CD14-positive monocyte (primary cell): ENCODE data around the gene C11orf71. TPM values are rescaled to one million over a fixed set of nuclear protein-coding genes. Genes with fewer than 3 reads are reported as not detected.

Experiments
- DNase-seq, 3 donors: peaks; one replicate each; pipeline ENCODE4 v3.0.0-alpha.2; 2011 to 2022
- H2AFZ ChIP-seq: 2 replicates; pipeline ENCODE4 v1.6.0; 2012; ENCODE audit warnings: mild to moderate bottlenecking, low read depth, low read length, inconsistent platforms; ENCODE audit not compliant: insufficient read depth, poor library complexity, severe bottlenecking
- H3K27ac ChIP-seq, 2 donors: 1 replicate in 1 of 2; 2 replicates in 1 of 2; pipeline ENCODE4 v1.5.1; 2012 to 2013; ENCODE audit warnings: low read length in 2 of 2, control low read depth in 1 of 2, inconsistent platforms in 1 of 2, low read depth in 1 of 2, mild to moderate bottlenecking in 1 of 2
- H3K27me3 ChIP-seq, 2 donors: one replicate each; pipeline versions ENCODE4 v1.6.0 to v1.6.1; 2011 to 2013; ENCODE audit warnings: low read length in 2 of 2; ENCODE audit not compliant: control insufficient read depth in 2 of 2, insufficient read depth in 2 of 2
- H3K36me3 ChIP-seq, 2 donors: replicated peaks in 1 of 2; 1 replicate in 1 of 2; 2 replicates in 1 of 2; pipeline versions ENCODE4 v1.5.1 to v1.6.1; 2012 to 2013; ENCODE audit warnings: low read length in 2 of 2, control low read depth in 1 of 2, inconsistent platforms in 1 of 2, mild to moderate bottlenecking in 1 of 2; ENCODE audit not compliant: insufficient read depth in 2 of 2, control insufficient read depth in 1 of 2
- H3K4me1 ChIP-seq, 2 donors: 1 replicate in 1 of 2; 2 replicates in 1 of 2; pipeline versions ENCODE4 v1.5.1 to v1.6.1; 2012 to 2013; ENCODE audit warnings: low read length in 2 of 2, control low read depth in 1 of 2, inconsistent platforms in 1 of 2, mild to moderate bottlenecking in 1 of 2, moderate library complexity in 1 of 2; ENCODE audit not compliant: insufficient read depth in 2 of 2, control insufficient read depth in 1 of 2
- H3K4me2 ChIP-seq: replicated peaks from 2 replicates; pipeline ENCODE3; 2012; ENCODE audit warnings: low read length, moderate library complexity, mild to moderate bottlenecking; ENCODE audit not compliant: poor library complexity, severe bottlenecking; ENCODE audit errors: extremely low read depth
- H3K4me3 ChIP-seq, 3 experiments: fragments of 200-600 bp in 1 of 3; sonication (generic) in 1 of 3; replicated peaks in 1 of 3; 1 replicate in 2 of 3; 2 replicates in 1 of 3; pipeline ENCODE4 v1.5.1; 2011 to 2013; ENCODE audit warnings: low read length in 3 of 3, mild to moderate bottlenecking in 3 of 3, control low read depth in 2 of 3, low read depth in 2 of 3, inconsistent platforms in 1 of 3, moderate library complexity in 1 of 3
- H3K79me2 ChIP-seq: 2 replicates; pipeline ENCODE4 v1.6.0; 2012; ENCODE audit warnings: mild to moderate bottlenecking, control low read depth, inconsistent platforms, low read length, moderate library complexity; ENCODE audit not compliant: insufficient read depth
- H3K9ac ChIP-seq: 2 replicates; pipeline ENCODE4 v1.6.0; 2017; ENCODE audit warnings: low read length, mild to moderate bottlenecking; ENCODE audit not compliant: insufficient read depth, poor library complexity, severe bottlenecking
- H3K9me3 ChIP-seq, 2 donors: replicated peaks in 1 of 2; 1 replicate in 1 of 2; 2 replicates in 1 of 2; pipeline versions ENCODE4 v1.5.1 to v1.6.1; 2012 to 2013; ENCODE audit warnings: low read length in 2 of 2, control low read depth in 1 of 2; ENCODE audit not compliant: control insufficient read depth in 1 of 2, insufficient read depth in 1 of 2
- H4K20me1 ChIP-seq: 2 replicates; pipeline ENCODE4 v1.6.0; 2012; ENCODE audit warnings: mild to moderate bottlenecking, low read length, control low read depth, moderate library complexity; ENCODE audit not compliant: insufficient read depth
- H3K27ac Mint-ChIP-seq, 7 donors: one replicate each; pipeline ENCODE4 v1.8.0; 2020; ENCODE audit warnings: mild to moderate bottlenecking in 7 of 7, mixed read lengths in 7 of 7, moderate library complexity in 6 of 7, inconsistent platforms in 2 of 7
- H3K27me3 Mint-ChIP-seq, 3 donors: one replicate each; pipeline ENCODE4 v1.8.0; 2021 to 2022; ENCODE audit warnings: low read depth in 3 of 3, mild to moderate bottlenecking in 3 of 3, mixed read lengths in 3 of 3, moderate library complexity in 3 of 3, inconsistent platforms in 1 of 3
- H3K36me3 Mint-ChIP-seq, 2 donors: one replicate each; pipeline ENCODE4 v1.8.0; 2020; ENCODE audit warnings: mixed read lengths in 2 of 2, inconsistent platforms in 1 of 2, mild to moderate bottlenecking in 1 of 2
- H3K4me1 Mint-ChIP-seq: one replicate; pipeline ENCODE4 v1.8.0; 2020; ENCODE audit warnings: mild to moderate bottlenecking, mixed read lengths
- H3K4me3 Mint-ChIP-seq, 2 donors: one replicate each; pipeline ENCODE4 v1.8.0; 2020; ENCODE audit warnings: mild to moderate bottlenecking in 2 of 2, mixed read lengths in 2 of 2, moderate library complexity in 1 of 2
- H3K9me3 Mint-ChIP-seq, 7 donors: one replicate each; pipeline ENCODE4 v1.8.0; 2020 to 2022; ENCODE audit warnings: mixed read lengths in 7 of 7, mild to moderate bottlenecking in 6 of 7, moderate library complexity in 6 of 7, inconsistent platforms in 2 of 7
- CTCF ChIP-seq: fragments of 200-600 bp; IDR thresholded peaks from one replicate; pipeline ENCODE4 v1.8.0; 2022; ENCODE audit warnings: antibody characterized with exemption, mild to moderate bottlenecking
- WGBS: methylation state at CpG from one replicate; pipeline ENCODE4 v1.1.5; 2013; ENCODE audit warnings: missing lambda C conversion rate; ENCODE audit not compliant: insufficient coverage; 5-methylcytosine and 5-hydroxymethylcytosine counted together
- intact Hi-C, 2 donors: fragments of 100-400 bp; cut with micrococcal nuclease; formaldehyde crosslinking; loops; one replicate each; pipeline versions ENCODE4 v1.15.0 to v1.15.1; 2023
- polyA plus RNA-seq, 3 donors: library from polyadenylated mRNA; depleted of rRNA in 1 of 3; unstranded in 2 of 3; stranded (reverse) in 1 of 3; fragments of 300-500 nt in 2 of 3; fragments of >200 nt in 1 of 3; fragmentation: Illumina TruSeq in 2 of 3; gene quantifications; 1 replicate in 2 of 3; 2 replicates in 1 of 3; pipeline ENCODE4 v1.2.3, GENCODE V29; 2012 to 2021

C11orf71 gene
- polyA plus RNA-seq, 3 donors: 9.3 to 23.0 (median 14.2) TPM

- TF ChIP-seq CTCF: no peak
- Mint-ChIP-seq H3K4me1 (peaks cover 42% of the 10 kb centered on the region), H3K4me3 (peak overlapping the region; percentile 91 to 96), H3K9me3 (no peaks in the 10 kb centered on the region), H3K36me3 (peaks cover 13 to 22% of the 10 kb centered on the region in 2 donors), H3K27me3 (peaks cover 0 to 2% (median 0%) of the 10 kb centered on the region in 3 donors), H3K27ac (peak overlapping the region; percentile 99 to 100 (median 100))
- Histone ChIP-seq H3K79me2 (peaks cover 58% of the 10 kb centered on the region), H4K20me1 (no peaks in the 10 kb centered on the region), H3K4me2 (peak overlapping the region; percentile 76), H3K4me1 (peaks cover 26 to 45% of the 10 kb centered on the region in 2 donors), H3K4me3 (peak overlapping the region; percentile 77 to 90 (median 85)), H3K27me3 (no peaks in the 10 kb centered on the region), H3K36me3 (peaks cover 4 to 22% of the 10 kb centered on the region in 2 donors), H3K27ac (peak overlapping the region; percentile 99), H2AFZ (peak overlapping the region; percentile 83), H3K9me3 (no peaks in the 10 kb centered on the region), H3K9ac (peak overlapping the region; percentile 96)
- 5% methylated on average over 21 of the region's 29 CpGs for WGBS
- intact Hi-C loops: loop anchor here in 1 of 2 donors (2.0 to 10.0 kb wide), 2 partner anchors 39 to 525 kb away; partner anchors contain the start of genes REXO2 and USP28
- no peak for DNase-seq
Observed at GRCh38 chr11:114399490-114400215, 658 bp downstream of the C11orf71 start.

DNA sequence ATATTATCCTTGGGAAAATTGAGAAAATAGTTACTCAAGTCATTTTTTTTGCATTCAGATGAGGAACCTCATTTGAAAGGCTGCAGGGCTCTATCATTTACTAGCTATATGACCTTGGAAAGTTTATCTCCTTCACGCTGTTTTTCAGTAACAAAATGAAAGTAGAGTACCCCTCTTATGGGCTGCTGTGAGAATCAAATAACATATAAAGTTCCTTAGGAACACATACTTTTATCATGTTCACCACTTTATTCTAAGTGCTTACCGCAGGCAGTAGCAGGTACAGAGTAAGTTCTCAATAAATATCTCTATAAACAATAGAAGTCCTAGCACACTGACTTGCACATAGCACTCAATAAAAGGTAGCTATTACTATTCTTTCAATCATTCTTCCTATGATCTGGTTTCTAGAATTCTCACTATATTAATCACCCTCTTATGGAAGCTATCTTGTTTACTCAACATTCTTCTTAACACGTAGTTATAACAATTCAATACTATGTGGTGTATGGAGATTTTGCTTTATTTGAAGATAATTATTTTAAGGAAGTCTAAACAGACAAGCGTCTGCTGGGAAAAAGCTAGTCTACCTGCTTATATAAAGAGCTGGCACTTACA, 1.9 kb downstream of the C11orf71 start:
- no peak overlapping the region for H3K27ac ChIP-seq
- H3K4me3 Mint-ChIP-seq: no peak overlapping the region
- peaks cover 26 to 39% of the 10 kb centered on the region in 2 donors for H3K4me1 ChIP-seq
- H2AFZ ChIP-seq: no peak overlapping the region
- H3K27me3 Mint-ChIP-seq: peaks cover 3 to 7% (median 5%) of the 10 kb centered on the region in 3 donors
- no peaks in the 10 kb centered on the region for H3K27me3 ChIP-seq
- intact Hi-C loops: loop anchor here in 1 of 2 donors (2.0 kb wide), 1 partner anchor 40 kb away; the partner anchor contains the start of gene REXO2
- H3K4me2 ChIP-seq: no peak overlapping the region
- no peaks in the 10 kb centered on the region for H4K20me1 ChIP-seq
- no peak for DNase-seq
- no peak overlapping the region for H3K27ac Mint-ChIP-seq
- peaks cover 37% of the 10 kb centered on the region for H3K4me1 Mint-ChIP-seq
- WGBS: 100% methylated on average over 1 of the region's 4 CpGs
- no peaks in the 10 kb centered on the region for H3K9me3 ChIP-seq
- no peak for TF ChIP-seq CTCF
- H3K4me3 ChIP-seq: no peak overlapping the region
- peaks cover 4 to 10% of the 10 kb centered on the region in 2 donors for H3K36me3 ChIP-seq
- peaks cover 46% of the 10 kb centered on the region for H3K79me2 ChIP-seq
- H3K9ac ChIP-seq: no peak overlapping the region
- H3K9me3 Mint-ChIP-seq: no peaks in the 10 kb centered on the region
- H3K36me3 Mint-ChIP-seq: peaks cover 9 to 11% of the 10 kb centered on the region in 2 donors
